GM18498 (cell line): Measurements from ENCODE around the gene FBXO17.

ENCODE experiments used
- ATAC-seq: cut with Tn5 transposase; IDR thresholded peaks from one replicate; pipeline ENCODE4 v1.9.1; 2021; ENCODE audit warnings: mild to moderate bottlenecking, moderate library complexity; ENCODE audit not compliant: unreplicated experiment

Gene FBXO17

GRCh38 chr19:38894968-38895367, 80.6 kb downstream of the FBXO17 start:
- no peak for ATAC-seq

GRCh38 chr19:38893341-38893771, 82.2 kb downstream of the FBXO17 start:
- no peak for ATAC-seq

- no peak for ATAC-seq
These were observed 82.7 kb downstream of the FBXO17 start for GRCh38 chr19:38892841-38893240.

GRCh38 chr19:38891771-38892170, 83.8 kb downstream of the FBXO17 start:
- no peak for ATAC-seq
